K562 (cell line): ENCODE results near the gene MCCD1. TPM values are rescaled to one million over a fixed set of nuclear protein-coding genes. Genes with fewer than 3 reads are reported as not detected.

Experiments used
- ATAC-seq: fragments of 200-7000 bp; cut with Tn5 transposase; 3 replicates; pipeline ENCODE4 v1.9.1; 2020; ENCODE audit warnings: moderate library complexity
- BruUV-seq: library from RNA; stranded (reverse); fragments of 400-500 nt; replicated peaks from 2 replicates; lab custom pipeline; 2021; lab: Mats Ljungman, UMichigan
- CTCF ChIA-PET: fragments of 300-600 bp; formaldehyde crosslinking; extraction: SDS; loops from one replicate; lab custom pipeline; 2021; ENCODE audit warnings: low intra/inter-chr PET ratio; lab: Yijun Ruan, JAX
- POLR2A ChIA-PET: fragments of 300-600, 350-650 bp; sonication (Branson Sonifier 250); formaldehyde crosslinking; extraction: SDS; loops from one replicate; lab custom pipeline; 2021; ENCODE audit warnings: antibody characterized with exemption, inconsistent platforms; lab: Yijun Ruan, JAX
- DNase-seq, 4 experiments: peaks; one replicate each; pipeline versions ENCODE4 v3.0.0 to v3.0.0-alpha.2; 2011 to 2018; ENCODE audit warnings: low spot score in 3 of 4, mixed read lengths in 3 of 4; ENCODE audit errors: extremely low read depth in 1 of 4
- FAIRE-seq: peaks from 2 replicates; lab custom pipeline; 2011; peaks lifted over from hg19 to GRCh38; lab: Jason Lieb, UNC
- H2AFZ ChIP-seq: 2 replicates; pipeline ENCODE4 v1.6.0; 2011; ENCODE audit warnings: low read depth, low read length, control low read depth, inconsistent platforms
- H3K27ac ChIP-seq: fragments of 200-600 bp; 3 replicates; pipeline ENCODE4 v1.8.0; 2011; ENCODE audit warnings: low read depth, mild to moderate bottlenecking, control low read depth, inconsistent platforms, low read length, moderate library complexity, mixed read lengths; ENCODE audit errors: extremely low read depth
- H3K27me3 ChIP-seq, 2 experiments: fragments of 300-600 bp in 1 of 2; 2 replicates in 1 of 2; 3 replicates in 1 of 2; pipeline versions ENCODE4 v1.6.0 to v1.8.0; 2011; ENCODE audit warnings: inconsistent platforms in 2 of 2, low read length in 2 of 2, mild to moderate bottlenecking in 1 of 2, mixed read lengths in 1 of 2, moderate library complexity in 1 of 2; ENCODE audit not compliant: control insufficient read depth in 2 of 2, insufficient read depth in 2 of 2
- H3K36me3 ChIP-seq: fragments of 300-600 bp; 3 replicates; pipeline ENCODE4 v1.8.0; 2011; ENCODE audit warnings: mild to moderate bottlenecking, low read length, inconsistent platforms; ENCODE audit not compliant: control insufficient read depth, insufficient read depth
- H3K4me1 ChIP-seq, 2 experiments: fragments of 200-600 bp in 1 of 2; replicated peaks in 1 of 2; 2 replicates in 1 of 2; 3 replicates in 1 of 2; pipeline versions ENCODE4 v1.5.1 to v1.8.0; 2011; ENCODE audit warnings: inconsistent platforms in 2 of 2, low read length in 2 of 2, mild to moderate bottlenecking in 1 of 2, mixed read lengths in 1 of 2, moderate library complexity in 1 of 2; ENCODE audit not compliant: control insufficient read depth in 2 of 2, insufficient read depth in 2 of 2
- H3K4me2 ChIP-seq: 2 replicates; pipeline ENCODE4 v1.6.1; 2011; ENCODE audit warnings: low read length, control low read depth, inconsistent platforms, mixed read lengths; ENCODE audit not compliant: insufficient read depth
- H3K4me3 ChIP-seq: fragments of 200-600 bp; sonication (generic), shearing (Covaris generic); 2 replicates; pipeline ENCODE4 v1.5.1; 2016; ENCODE audit warnings: control low read depth, inconsistent platforms
- H3K79me2 ChIP-seq: fragments of 200-600 bp; 3 replicates; pipeline ENCODE4 v1.8.0; 2011; ENCODE audit warnings: low read length, inconsistent platforms; ENCODE audit not compliant: control insufficient read depth, insufficient read depth
- H3K9ac ChIP-seq, 2 experiments: 2 replicates each; pipeline versions ENCODE4 v1.6.0 to v1.6.1; 2011; ENCODE audit warnings: low read depth in 2 of 2, low read length in 2 of 2, control low read depth in 1 of 2, inconsistent platforms in 1 of 2, mild to moderate bottlenecking in 1 of 2, mixed read lengths in 1 of 2; ENCODE audit not compliant: insufficient read depth in 1 of 2
- H3K9me1 ChIP-seq: one replicate; pipeline ENCODE4 v1.6.0; 2011; ENCODE audit warnings: inconsistent platforms, mild to moderate bottlenecking, low read length, moderate library complexity; ENCODE audit not compliant: control insufficient read depth, insufficient read depth
- H3K9me3 ChIP-seq: replicated peaks from 2 replicates; pipeline ENCODE4 v1.5.1; 2011; ENCODE audit warnings: low read depth, low read length, inconsistent platforms; ENCODE audit not compliant: control insufficient read depth, insufficient read depth
- H4K20me1 ChIP-seq: replicated peaks from 2 replicates; pipeline ENCODE4 v1.6.1; 2011; ENCODE audit warnings: low read length, inconsistent platforms, mixed read lengths; ENCODE audit not compliant: control insufficient read depth, insufficient read depth
- ARHGAP35 ChIP-seq: fragments of 450-650 bp; IDR thresholded peaks from 2 replicates; pipeline ENCODE4 v1.6.1; 2018; ENCODE audit not compliant: partially characterized antibody
- ATF7 ChIP-seq: fragments of 450-650 bp; IDR thresholded peaks from 2 replicates; pipeline ENCODE4 v1.7.1; 2014; ENCODE audit warnings: mild to moderate bottlenecking, moderate library complexity
- HNRNPUL1 ChIP-seq: fragments of 200-400 bp; formaldehyde crosslinking; IDR thresholded peaks from 2 replicates; pipeline ENCODE4 v1.6.1; 2017; ENCODE audit warnings: low read length
- NFE2 ChIP-seq: IDR thresholded peaks from 2 replicates; pipeline ENCODE4 v1.6.1; 2014; ENCODE audit warnings: antibody characterized with exemption, low read depth
- ZNF407 ChIP-seq: fragments of 450-650 bp; IDR thresholded peaks from 2 replicates; pipeline ENCODE4 v1.6.1; 2016; ENCODE audit warnings: low read depth
- WGBS: fragments of 100-300 bp; shearing (Covaris generic); methylation state at CpG from one replicate; pipeline ENCODE4 v1.1.6; 2016; ENCODE audit warnings: low coverage, mixed read lengths; ENCODE audit not compliant: insufficient coverage; ENCODE audit errors: missing lambda C conversion rate; 5-methylcytosine and 5-hydroxymethylcytosine counted together
- in situ Hi-C: fragments of 300-500 bp; cut with MboI; formaldehyde crosslinking; loops from 4 replicates; pipeline ENCODE4 v1.15.0; 2018; ENCODE audit warnings: inconsistent platforms, mixed read lengths
- intact Hi-C: fragments of 100-400 bp; cut with micrococcal nuclease; formaldehyde crosslinking; loops from 2 replicates; pipeline ENCODE4 v1.14.2; 2022
- polyA plus RNA-seq, 8 experiments: library from polyadenylated mRNA; depleted of rRNA in 4 of 8; stranded (reverse) in 5 of 8; unstranded in 3 of 8; fragments of >200 nt; fragmentation: Nextera tagmentation in 2 of 8; fragmentation: Illumina TruSeq in 1 of 8; extraction: Ambion mirVana in 2 of 8; extraction: Trizol in 1 of 8; gene quantifications; 2 replicates each; pipeline versions ENCODE4 v1.2.1 to v1.2.3, GENCODE V29; 2011 to 2014; ENCODE audit warnings: inconsistent platforms in 1 of 8, missing spikeins in 1 of 8
- total RNA-seq, 7 experiments: library from RNA; depleted of rRNA in 6 of 7; stranded (reverse); fragments of >200 nt in 6 of 7; fragmentation: Illumina TruSeq in 2 of 7; extraction: Trizol in 2 of 7; gene quantifications; 2 replicates each; pipeline versions ENCODE4 v1.2.1 to v1.2.3, GENCODE V29; 2011 to 2021; ENCODE audit warnings: low replicate concordance in 1 of 7

The MCCD1 gene
- total and polyA plus RNA-seq, 9 of the 15 experiments (the other 6 are each of a cell fraction or from before 2014, with no cell fraction given), result not detected

GRCh38 chr6:31510007-31510406, 18.8 kb upstream of the MCCD1 start:
- Histone ChIP-seq H3K79me2 (no peaks in the 10 kb centered on the region), H3K27ac (no peak overlapping the region), H3K4me1 (peaks cover 0 to 3% of the 10 kb centered on the region in 2 experiments; a peak in 1 of 5 replicates), H3K9me3 (no peaks in the 10 kb centered on the region), H3K9ac (no peak overlapping the region), H3K4me3 (no peak overlapping the region), H3K27me3 (peaks cover 2 to 5% of the 10 kb centered on the region in 2 experiments; a peak in 2 of 5 replicates), H3K36me3 (peaks cover 51% of the 10 kb centered on the region), H3K4me2 (no peak overlapping the region), H4K20me1 (no peaks in the 10 kb centered on the region), H3K9me1 (no peaks in the 10 kb centered on the region), H2AFZ (no peak overlapping the region)
- no peak for DNase-seq
- BruUV-seq, result no TSS peak
- no peak for FAIRE-seq
- ChIA-PET POLR2A (interaction anchor here (0.9 kb wide), 1 partner anchor 114 kb away, joined by 3 read pairs; no protein-coding TSS in a partner anchor), CTCF (no interaction called here)
- ATAC-seq, result no peak
- in situ Hi-C loops (no loop called here), intact Hi-C loops (no loop called here)
- TF ChIP-seq ZNF407 (no peak), NFE2 (no peak), ARHGAP35 (no peak), HNRNPUL1 (no peak), ATF7 (no peak)
- WGBS, result 68% methylated on average over 4 of the region's 4 CpGs
